Esophagus mucosa (tissue), 1 donor: Measurements from ENCODE around the gene LRRC55. TPM values are rescaled to one million over a fixed set of nuclear protein-coding genes. Genes with fewer than 3 reads are reported as not detected.

Source experiments
- ATAC-seq: fragments of 200-7000 bp; cut with Tn5 transposase; one replicate; pipeline ENCODE4 v1.9.1; 2020
- total RNA-seq: library from RNA; stranded (reverse); gene quantifications from one replicate; pipeline ENCODE4 v1.2.4, GENCODE V29; 2023
- donor health status: DM: yes; HTN: yes; CAD: no.

Gene LRRC55
- 0.08 TPM for total RNA-seq

- peak; percentile 19 for ATAC-seq
Measured at GRCh38 chr11:57181678-57182305, at the start of gene LRRC55. Gene LRRC55, plus strand, starts transcription at chr11:57181953. Its CDS starts 70 bp downstream, at chr11:57182023.

- no peak for ATAC-seq
Measured at GRCh38 chr11:57133366-57134038, 48.3 kb upstream of the LRRC55 start.

GRCh38 chr11:57134284-57134683 lies 47.5 kb upstream of the LRRC55 start:
- ATAC-seq: no peak

GRCh38 chr11:57135020-57135751 lies 46.6 kb upstream of the LRRC55 start:
- no peak for ATAC-seq

- ATAC-seq: no peak
Measured at GRCh38 chr11:57140568-57140967, 41.2 kb upstream of the LRRC55 start.

GRCh38 chr11:57143459-57143858 lies 38.3 kb upstream of the LRRC55 start:
- no peak for ATAC-seq

GRCh38 chr11:57144075-57144474 lies 37.7 kb upstream of the LRRC55 start:
- ATAC-seq: no peak

- ATAC-seq: no peak
Measured at GRCh38 chr11:57144531-57145320, 37.0 kb upstream of the LRRC55 start.

- ATAC-seq: no peak
Measured at GRCh38 chr11:57146301-57146700, 35.5 kb upstream of the LRRC55 start.

- no peak for ATAC-seq
Measured at GRCh38 chr11:57148621-57149020, 33.1 kb upstream of the LRRC55 start.

- ATAC-seq: no peak
Measured at GRCh38 chr11:57150454-57150917, 31.3 kb upstream of the LRRC55 start.

- ATAC-seq: no peak
Measured at GRCh38 chr11:57152134-57152533, 29.6 kb upstream of the LRRC55 start.

- no peak for ATAC-seq
Measured at GRCh38 chr11:57153448-57153847, 28.3 kb upstream of the LRRC55 start.

GRCh38 chr11:57154739-57155138 lies 27.0 kb upstream of the LRRC55 start:
- ATAC-seq: no peak

GRCh38 chr11:57155400-57155799 lies 26.4 kb upstream of the LRRC55 start:
- peak; percentile 73 for ATAC-seq

- ATAC-seq: no peak
Measured at GRCh38 chr11:57155838-57156607, 25.7 kb upstream of the LRRC55 start.

- no peak for ATAC-seq
Measured at GRCh38 chr11:57156928-57157327, 24.8 kb upstream of the LRRC55 start.

- ATAC-seq: no peak
Measured at GRCh38 chr11:57157624-57158023, 24.1 kb upstream of the LRRC55 start.

GRCh38 chr11:57158180-57158579 lies 23.6 kb upstream of the LRRC55 start:
- ATAC-seq: no peak

- ATAC-seq: no peak
Measured at GRCh38 chr11:57158599-57158998, 23.2 kb upstream of the LRRC55 start.

GRCh38 chr11:57160665-57161064 lies 21.1 kb upstream of the LRRC55 start:
- ATAC-seq: no peak

GRCh38 chr11:57161351-57161750 lies 20.4 kb upstream of the LRRC55 start:
- no peak for ATAC-seq
